Ovary (tissue), 3 donors: ENCODE results near the gene GPD1.
A peak's percentile ranks its signal among the peaks of the same experiment; 100 is the strongest.

Experiments used
- CTCF ChIP-seq, 3 donors: fragments of 450-650 bp in 2 of 3; fragments of 200-600 bp in 1 of 3; IDR thresholded peaks; one replicate each; pipeline versions ENCODE4 v1.5.1 to v1.8.0; 2016 to 2022; ENCODE audit warnings: antibody characterized with exemption in 3 of 3, mild to moderate bottlenecking in 1 of 3
- EP300 ChIP-seq: sonication (generic); formaldehyde crosslinking; IDR thresholded peaks from one replicate; pipeline ENCODE4 v1.6.1; 2017; ENCODE audit warnings: antibody characterized with exemption
- POLR2A ChIP-seq: fragments of 450-650 bp; IDR thresholded peaks from one replicate; pipeline ENCODE4 v1.6.1; 2017; ENCODE audit warnings: antibody characterized with exemption, mild to moderate bottlenecking, moderate library complexity
- donor health status: DM: no; HTN: no; CAD: no.

DNA sequence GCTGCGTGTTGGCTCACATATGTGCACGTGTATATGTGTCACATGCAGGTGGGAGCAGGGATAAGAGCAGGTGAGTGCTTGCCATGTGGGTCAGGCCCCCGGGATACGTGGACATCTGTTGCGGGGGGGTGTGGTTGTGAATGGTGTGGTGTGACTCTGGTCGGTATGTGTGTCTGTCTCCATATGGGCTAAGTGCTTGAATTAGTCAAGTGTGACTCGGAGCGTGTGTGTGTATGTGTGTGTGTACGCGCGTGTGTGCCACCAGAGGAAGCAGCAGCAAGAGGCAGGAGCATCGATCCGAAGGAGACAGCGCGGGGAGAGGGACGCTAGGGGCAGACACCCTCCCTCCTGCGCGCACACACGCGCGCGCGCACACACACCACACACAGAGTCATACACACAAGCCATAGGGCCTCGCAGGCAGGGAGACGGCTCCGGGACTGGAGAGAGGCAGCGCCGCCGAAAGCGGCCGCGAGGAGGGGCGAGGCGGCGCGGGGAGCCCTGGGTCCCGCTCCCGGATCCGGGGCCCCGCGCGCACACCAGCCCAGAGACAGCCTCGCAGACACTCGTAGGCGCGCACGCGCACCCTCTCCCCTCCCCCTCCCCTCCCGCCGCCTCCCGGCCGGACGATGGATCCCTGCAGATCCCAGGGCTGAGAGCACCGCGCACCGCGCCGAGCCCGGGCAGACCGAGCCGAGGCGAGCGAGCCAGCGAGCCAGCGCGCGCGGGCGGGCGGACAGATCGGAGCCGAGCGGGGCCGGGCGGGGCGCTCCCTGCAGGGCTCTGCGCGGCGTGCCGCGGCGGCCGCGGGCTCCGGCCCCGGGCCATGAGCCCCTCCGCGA, 46.6 kb upstream of the GPD1 start, which contains the start of gene ASIC1:
- TF ChIP-seq CTCF (IDR thresholded peaks at IDR 0.05) (peak in 1 of 3 donors; percentile 20), POLR2A (no peak), EP300 (no peak)
